IPS-20b (cell line): ENCODE data around the gene FBXW11.

Experiments
- H3K27ac ChIP-seq: one replicate; pipeline ENCODE4 v1.5.1; 2013; ENCODE audit warnings: low read length
- H3K27me3 ChIP-seq: 2 replicates; pipeline ENCODE4 v1.6.1; 2013; ENCODE audit warnings: mild to moderate bottlenecking, low read length, inconsistent platforms; ENCODE audit not compliant: insufficient read depth
- H3K36me3 ChIP-seq: 2 replicates; pipeline ENCODE4 v1.6.1; 2013; ENCODE audit warnings: low read depth, mild to moderate bottlenecking, inconsistent platforms, low read length, moderate library complexity; ENCODE audit not compliant: insufficient read depth
- H3K4me1 ChIP-seq: 2 replicates; pipeline ENCODE4 v1.6.1; 2013; ENCODE audit warnings: mild to moderate bottlenecking, control low read depth, inconsistent platforms, low read length, moderate library complexity; ENCODE audit not compliant: insufficient read depth
- H3K4me3 ChIP-seq: 2 replicates; pipeline ENCODE4 v1.5.1; 2013; ENCODE audit warnings: mild to moderate bottlenecking, low read length, inconsistent platforms
- H3K9ac ChIP-seq: 2 replicates; pipeline ENCODE4 v1.6.1; 2013; ENCODE audit warnings: low read depth, mild to moderate bottlenecking, inconsistent platforms, low read length, moderate library complexity
- H3K9me3 ChIP-seq: 2 replicates; pipeline ENCODE4 v1.6.1; 2013; ENCODE audit warnings: mild to moderate bottlenecking, low read depth, low read length, inconsistent platforms; ENCODE audit not compliant: insufficient read depth

The FBXW11 gene

DNA sequence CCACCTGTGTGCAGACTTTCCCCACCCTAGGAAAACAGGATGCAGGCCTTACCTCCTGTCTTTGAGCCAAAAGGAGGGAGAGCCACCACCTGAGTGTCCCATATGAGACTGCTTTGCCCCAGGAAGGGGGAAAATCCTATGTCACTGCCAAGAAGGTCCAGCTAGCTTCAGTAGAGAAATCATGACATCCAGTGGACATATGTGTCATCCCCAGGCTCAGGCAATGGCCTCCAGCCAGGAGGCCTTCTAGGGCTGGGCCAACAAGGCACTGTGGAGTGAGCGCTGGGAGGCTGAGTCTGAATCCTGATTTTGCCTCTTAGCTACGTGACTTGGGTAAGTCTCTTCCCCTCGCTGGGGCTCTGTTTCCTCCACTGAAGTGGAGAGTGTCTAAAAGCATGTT is 160.6 kb downstream of the FBXW11 start:
- no peak overlapping the region for H3K27ac ChIP-seq
- no peaks in the 10 kb centered on the region for H3K36me3 ChIP-seq
- no peak overlapping the region for H3K4me3 ChIP-seq
- H3K9me3 ChIP-seq, result no peaks in the 10 kb centered on the region
- no peaks in the 10 kb centered on the region for H3K4me1 ChIP-seq
- H3K9ac ChIP-seq, result no peak overlapping the region
- no peaks in the 10 kb centered on the region for H3K27me3 ChIP-seq

DNA sequence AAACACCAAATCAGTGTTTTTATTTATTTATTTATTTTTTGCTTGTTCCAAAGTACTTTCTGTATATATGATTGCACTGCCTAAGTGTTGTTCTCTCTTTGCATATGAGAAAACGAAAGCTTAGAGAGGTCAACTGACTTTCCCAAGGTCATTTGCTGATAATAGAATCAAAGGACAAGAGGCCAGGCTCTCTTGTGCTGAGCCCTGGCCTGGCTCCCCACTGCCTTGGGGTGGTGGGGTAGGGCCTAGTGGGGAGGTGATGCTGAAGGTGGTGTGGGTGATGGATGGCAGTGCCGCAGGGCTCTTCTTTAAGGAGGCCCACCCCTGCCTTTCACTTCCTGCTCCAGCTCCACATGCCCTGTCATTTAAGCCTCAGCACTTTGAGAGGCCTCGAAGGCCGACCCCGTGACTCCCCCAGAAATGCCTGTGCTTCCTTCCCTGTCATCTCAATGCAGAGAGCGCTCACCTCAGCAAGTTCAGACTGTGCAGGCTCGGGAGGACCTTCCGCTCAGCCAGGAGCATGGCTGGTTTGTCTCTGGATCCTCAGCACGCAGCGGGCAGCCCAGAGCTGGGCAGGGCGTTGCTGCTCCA is 161.3 kb downstream of the FBXW11 start:
- no peak overlapping the region for H3K4me3 ChIP-seq
- no peaks in the 10 kb centered on the region for H3K36me3 ChIP-seq
- H3K27ac ChIP-seq, result no peak overlapping the region
- H3K27me3 ChIP-seq, result no peaks in the 10 kb centered on the region
- H3K4me1 ChIP-seq, result no peaks in the 10 kb centered on the region
- no peaks in the 10 kb centered on the region for H3K9me3 ChIP-seq
- no peak overlapping the region for H3K9ac ChIP-seq

DNA sequence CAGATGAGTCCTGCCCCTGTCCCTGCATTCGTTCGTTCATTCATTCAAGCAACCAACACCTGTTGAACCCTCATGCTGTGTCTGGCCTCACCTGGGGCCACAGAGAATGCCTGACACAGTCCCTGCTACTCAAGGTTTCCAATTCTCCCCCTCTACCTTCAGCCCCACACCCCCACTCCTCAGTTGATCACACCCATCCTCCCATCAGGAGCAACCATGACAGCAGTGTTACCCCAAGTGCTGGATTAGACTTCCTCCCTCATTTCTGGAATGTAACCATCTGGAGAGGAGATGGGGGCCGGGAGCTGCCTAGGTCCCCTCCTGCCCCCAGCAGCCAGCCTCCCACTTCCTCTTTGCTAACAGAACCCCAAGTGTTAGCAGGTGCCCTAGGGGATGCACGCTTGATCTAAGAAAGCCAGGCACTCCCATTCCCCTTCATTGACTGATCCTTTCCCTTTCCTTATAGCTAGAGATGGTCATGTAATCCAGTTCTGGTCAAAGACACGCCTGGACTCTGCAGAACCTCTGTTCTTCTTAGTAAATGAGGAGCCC is 163.6 kb downstream of the FBXW11 start:
- Histone ChIP-seq H3K27me3 (no peaks in the 10 kb centered on the region), H3K4me3 (no peak overlapping the region), H3K9ac (no peak overlapping the region), H3K9me3 (no peaks in the 10 kb centered on the region), H3K4me1 (no peaks in the 10 kb centered on the region), H3K27ac (no peak overlapping the region), H3K36me3 (no peaks in the 10 kb centered on the region)

DNA sequence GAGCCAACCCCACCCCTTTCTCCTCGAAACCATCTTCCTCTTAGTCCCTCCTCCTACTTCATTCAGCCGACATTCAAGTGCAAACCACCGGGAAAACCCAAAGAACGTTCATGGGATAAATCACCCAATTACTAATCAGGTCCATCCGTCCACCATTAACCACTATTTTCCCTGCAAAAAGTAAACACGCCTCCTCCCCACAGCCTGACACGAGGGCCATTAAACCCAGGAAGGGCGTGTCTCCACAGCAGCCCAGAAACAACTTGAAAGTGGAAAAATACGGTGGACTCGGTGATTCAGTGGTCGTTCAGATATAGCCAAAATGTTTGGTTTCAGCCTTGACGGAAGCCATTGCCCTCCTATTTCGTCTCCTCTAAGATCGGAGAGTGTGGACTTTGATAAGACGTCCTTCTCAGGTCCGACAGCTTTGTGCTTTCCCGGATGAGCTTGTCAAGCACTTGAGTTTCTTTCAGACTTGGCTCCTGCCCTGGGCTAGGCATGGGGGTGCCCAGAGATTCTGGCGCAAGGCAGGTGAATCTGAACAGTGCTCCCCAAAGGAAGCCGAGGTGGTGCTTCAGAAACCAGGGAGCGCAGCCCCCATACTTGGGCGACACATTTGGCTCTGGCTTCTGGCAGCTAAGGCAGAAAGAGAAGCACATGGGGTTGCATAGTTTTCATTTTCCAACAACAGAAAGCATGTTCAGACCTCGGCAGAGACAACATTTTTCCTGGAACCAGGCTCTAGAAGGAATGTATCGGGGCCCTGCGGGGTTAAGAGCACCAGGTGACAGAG is 164.3 kb downstream of the FBXW11 start:
- H3K27me3 ChIP-seq, result no peaks in the 10 kb centered on the region
- no peak overlapping the region for H3K4me3 ChIP-seq
- H3K27ac ChIP-seq, result no peak overlapping the region
- no peaks in the 10 kb centered on the region for H3K36me3 ChIP-seq
- no peaks in the 10 kb centered on the region for H3K4me1 ChIP-seq
- H3K9ac ChIP-seq, result no peak overlapping the region
- no peaks in the 10 kb centered on the region for H3K9me3 ChIP-seq

DNA sequence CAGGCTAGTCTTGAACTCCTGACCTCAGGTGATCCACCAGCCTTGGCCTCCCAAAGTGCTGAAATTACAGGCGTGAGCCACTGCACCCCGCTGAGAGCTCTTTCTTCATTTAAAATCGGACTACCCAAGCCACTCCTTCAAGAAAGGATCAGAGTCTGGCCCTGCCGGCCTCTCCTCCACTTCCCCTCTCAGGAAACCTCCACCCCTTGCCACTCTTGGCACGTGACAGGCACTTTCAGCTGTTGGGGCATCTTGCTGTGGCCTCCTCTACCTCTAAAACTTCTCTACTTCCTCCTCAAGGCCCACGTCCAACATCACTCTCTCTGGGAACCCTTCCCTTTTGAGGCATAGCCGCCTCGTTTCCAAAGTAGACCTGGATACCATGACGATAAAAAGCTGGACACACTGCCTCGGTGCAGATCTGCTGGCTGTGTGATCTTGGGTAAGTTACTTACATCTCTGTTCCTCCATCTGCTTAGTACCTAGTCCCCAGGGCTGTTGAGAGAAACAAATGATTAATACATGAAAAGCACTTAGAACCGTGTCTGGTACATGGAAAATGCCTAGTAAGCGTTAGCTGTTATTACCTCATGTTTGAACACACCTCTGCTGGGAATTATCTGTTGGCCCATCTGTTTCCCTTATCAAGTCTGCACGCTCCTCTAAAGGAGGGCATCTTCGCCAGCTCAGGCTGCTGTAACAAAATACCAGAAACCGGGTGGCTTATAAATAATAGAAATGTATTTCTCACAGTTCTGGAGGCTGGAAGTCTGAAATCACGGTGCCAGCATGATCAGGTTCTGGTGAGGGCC is 165.5 kb downstream of the FBXW11 start:
- Histone ChIP-seq H3K36me3 (no peaks in the 10 kb centered on the region), H3K27ac (no peak overlapping the region), H3K9ac (no peak overlapping the region), H3K4me1 (no peaks in the 10 kb centered on the region), H3K4me3 (no peak overlapping the region), H3K27me3 (no peaks in the 10 kb centered on the region), H3K9me3 (no peaks in the 10 kb centered on the region)

DNA sequence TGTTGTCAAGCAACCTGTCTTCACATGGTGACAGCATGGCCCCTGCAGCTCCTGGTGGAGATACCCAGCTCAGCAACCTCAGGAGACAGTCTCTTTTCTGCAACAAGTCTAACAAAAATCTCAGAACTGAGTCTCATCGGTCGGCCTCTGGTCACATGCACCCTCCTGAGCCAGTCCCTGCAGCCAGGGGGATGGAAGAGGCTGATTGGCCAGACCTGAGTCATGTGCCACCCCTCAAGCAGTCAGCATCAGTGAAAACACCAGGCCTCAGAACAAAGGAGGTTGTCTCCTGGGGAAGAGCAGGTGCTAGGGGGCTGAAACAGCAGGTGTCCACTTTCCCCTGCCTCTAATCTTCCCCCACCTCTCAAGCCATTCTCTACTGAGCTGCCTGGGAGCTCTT is 166.4 kb downstream of the FBXW11 start:
- no peak overlapping the region for H3K4me3 ChIP-seq
- no peaks in the 10 kb centered on the region for H3K9me3 ChIP-seq
- H3K27me3 ChIP-seq, result no peaks in the 10 kb centered on the region
- no peaks in the 10 kb centered on the region for H3K4me1 ChIP-seq
- no peak overlapping the region for H3K27ac ChIP-seq
- no peak overlapping the region for H3K9ac ChIP-seq
- no peaks in the 10 kb centered on the region for H3K36me3 ChIP-seq

DNA sequence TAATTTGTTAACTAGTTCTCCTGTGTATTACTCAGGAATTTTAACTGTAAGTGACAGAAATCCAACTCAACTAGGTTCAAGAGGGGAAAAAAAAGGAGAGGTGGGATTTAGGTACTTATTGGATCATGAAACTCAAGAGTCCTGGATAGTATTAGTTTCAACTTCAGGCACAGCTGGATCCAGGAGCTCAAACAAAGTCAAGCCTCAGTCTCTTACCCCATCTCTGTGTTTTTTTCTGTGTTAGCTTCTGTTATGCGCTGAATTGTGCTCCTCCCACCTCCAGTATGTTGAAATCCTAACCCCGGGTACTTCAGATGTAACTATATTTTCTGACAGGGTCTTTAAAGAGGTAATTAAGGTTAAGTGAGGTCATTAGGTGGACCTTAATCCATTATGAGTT is 167.3 kb downstream of the FBXW11 start:
- H3K27me3 ChIP-seq, result no peaks in the 10 kb centered on the region
- H3K9me3 ChIP-seq, result no peaks in the 10 kb centered on the region
- no peaks in the 10 kb centered on the region for H3K36me3 ChIP-seq
- H3K4me1 ChIP-seq, result no peaks in the 10 kb centered on the region
- no peak overlapping the region for H3K4me3 ChIP-seq
- H3K27ac ChIP-seq, result no peak overlapping the region
- H3K9ac ChIP-seq, result no peak overlapping the region

DNA sequence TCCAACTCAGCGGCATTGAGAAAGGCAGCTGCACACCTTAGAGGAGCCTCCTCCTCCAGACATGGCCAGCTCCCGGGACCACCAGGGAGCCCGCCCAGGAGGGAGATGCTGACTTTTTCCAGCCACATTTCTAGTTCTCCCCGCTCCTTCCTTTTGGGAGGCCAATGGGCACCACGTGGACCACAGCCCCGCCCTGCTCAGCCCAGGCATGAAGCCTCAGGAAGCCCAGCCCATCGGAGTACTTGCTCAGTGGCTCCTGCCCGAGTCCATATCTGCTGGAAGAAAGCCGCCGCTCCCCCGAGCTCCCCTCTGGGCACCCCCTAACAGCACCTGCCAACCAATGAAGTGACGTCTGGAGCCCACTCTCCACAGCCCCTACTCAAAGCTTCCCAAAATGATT is 168.4 kb downstream of the FBXW11 start:
- no peak overlapping the region for H3K4me3 ChIP-seq
- H3K27ac ChIP-seq, result no peak overlapping the region
- H3K9ac ChIP-seq, result no peak overlapping the region
- H3K4me1 ChIP-seq, result no peaks in the 10 kb centered on the region
- H3K9me3 ChIP-seq, result no peaks in the 10 kb centered on the region
- no peaks in the 10 kb centered on the region for H3K36me3 ChIP-seq
- H3K27me3 ChIP-seq, result no peaks in the 10 kb centered on the region

DNA sequence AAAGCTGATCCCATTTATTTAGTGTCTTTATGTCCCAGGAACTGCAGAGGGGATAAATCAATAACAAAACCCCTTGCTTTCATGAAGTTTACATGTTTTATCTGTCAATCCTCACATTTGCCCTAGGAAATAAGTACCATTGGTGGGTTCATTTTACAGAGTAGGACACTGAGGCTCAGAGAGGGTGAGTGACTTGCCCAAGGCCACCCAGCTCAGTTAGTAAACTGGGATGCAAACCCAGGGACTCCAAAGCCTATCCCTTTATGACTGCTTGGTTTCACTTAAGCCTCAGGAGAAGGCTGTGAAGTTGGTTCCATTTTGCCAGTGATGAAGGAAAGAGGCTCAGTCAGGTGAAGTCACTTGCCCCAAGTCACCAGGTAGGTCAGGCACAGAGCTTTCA is 168.9 kb downstream of the FBXW11 start:
- H3K27me3 ChIP-seq, result no peaks in the 10 kb centered on the region
- H3K4me1 ChIP-seq, result no peaks in the 10 kb centered on the region
- no peaks in the 10 kb centered on the region for H3K9me3 ChIP-seq
- H3K4me3 ChIP-seq, result no peak overlapping the region
- H3K27ac ChIP-seq, result no peak overlapping the region
- no peak overlapping the region for H3K9ac ChIP-seq
- no peaks in the 10 kb centered on the region for H3K36me3 ChIP-seq

DNA sequence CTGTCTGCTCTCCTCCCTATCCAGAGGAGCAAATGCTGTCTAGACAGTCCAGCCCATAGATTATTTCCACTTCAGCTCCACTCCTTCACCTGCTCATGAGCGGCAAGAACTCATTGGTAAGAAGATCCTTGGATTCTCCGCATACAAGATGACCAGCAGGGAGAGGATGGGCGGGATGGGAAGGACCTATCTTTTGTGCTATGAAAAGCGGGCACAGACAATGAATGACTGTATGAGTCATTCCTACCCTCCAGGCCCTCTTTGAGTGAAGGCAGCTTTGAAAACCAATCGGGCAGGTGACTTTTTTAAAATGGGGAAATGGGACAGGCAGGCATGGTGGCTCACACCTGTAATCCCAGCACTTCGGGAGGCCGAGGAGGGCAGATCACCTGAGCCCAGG is 171.4 kb downstream of the FBXW11 start:
- no peaks in the 10 kb centered on the region for H3K27me3 ChIP-seq
- H3K27ac ChIP-seq, result no peak overlapping the region
- H3K9me3 ChIP-seq, result no peaks in the 10 kb centered on the region
- no peaks in the 10 kb centered on the region for H3K4me1 ChIP-seq
- no peak overlapping the region for H3K9ac ChIP-seq
- no peak overlapping the region for H3K4me3 ChIP-seq
- H3K36me3 ChIP-seq, result no peaks in the 10 kb centered on the region

DNA sequence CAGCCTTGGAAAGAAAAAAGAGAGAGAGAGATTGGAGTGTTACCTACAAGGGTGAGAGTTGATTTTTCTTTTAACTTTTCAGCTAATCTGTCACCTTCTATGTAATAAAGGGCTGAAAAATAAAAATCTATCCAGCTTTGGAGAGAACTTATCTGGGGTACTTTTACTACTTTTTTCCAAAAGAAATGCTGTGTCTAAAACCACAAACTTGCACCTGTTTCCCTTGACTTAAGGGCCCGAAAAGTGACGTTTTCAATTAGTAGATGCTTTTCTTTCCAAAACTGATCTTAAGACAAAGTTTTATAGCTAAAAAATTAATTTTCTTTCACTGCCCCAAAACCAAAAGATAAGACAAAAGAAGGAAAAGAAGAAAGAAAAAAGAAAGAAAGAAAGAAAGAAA is 172.0 kb downstream of the FBXW11 start:
- Histone ChIP-seq H3K27me3 (no peaks in the 10 kb centered on the region), H3K4me1 (no peaks in the 10 kb centered on the region), H3K9me3 (no peaks in the 10 kb centered on the region), H3K27ac (no peak overlapping the region), H3K4me3 (no peak overlapping the region), H3K9ac (no peak overlapping the region), H3K36me3 (no peaks in the 10 kb centered on the region)
